HFF-Myc (cell line): ENCODE measurements around the gene OR2F1.
"Not testable (repeated sequence)": the region's sequence is repeated elsewhere in the genome, so short reads cannot be mapped to it uniquely, and the experiment has no call there.

Source experiments
- DNase-seq: peaks from one replicate; pipeline ENCODE4 v3.0.0-alpha.2; 2011; ENCODE audit warnings: low read depth; ENCODE audit errors: extremely low read depth
- H3K4me3 ChIP-seq: replicated peaks from 2 replicates; pipeline ENCODE4 v1.5.1; 2011; ENCODE audit warnings: low read depth, mild to moderate bottlenecking, control low read depth, low read length
- CTCF ChIP-seq: IDR thresholded peaks from 2 replicates; pipeline ENCODE4 v1.5.1; 2012; ENCODE audit warnings: mild to moderate bottlenecking, low read depth, low read length, control low read depth; ENCODE audit errors: missing control alignments

The OR2F1 gene

DNA sequence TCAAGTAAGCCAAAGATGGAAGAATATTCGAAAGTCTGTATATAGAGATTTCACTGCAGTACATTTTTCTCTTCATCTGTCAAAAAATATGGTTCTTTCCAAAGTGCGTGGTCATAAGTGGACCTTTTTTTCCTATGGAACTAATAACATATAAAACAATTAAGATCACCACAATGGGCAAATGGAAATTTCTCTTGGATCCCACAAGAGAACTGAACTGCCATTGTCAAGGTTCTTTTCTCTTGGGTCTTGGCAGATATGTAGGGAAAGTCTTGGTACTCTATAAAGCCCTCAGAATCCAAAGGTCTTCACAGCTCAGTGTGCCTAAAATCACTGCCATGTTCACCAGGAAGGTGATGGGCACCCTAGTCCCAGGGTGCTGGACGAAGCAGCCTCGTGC is 45.4 kb downstream of the OR2F1 start, which contains the start of gene OR6B1:
TSS of gene OR6B1 (plus strand) at position 301 of the 400 bp plus-strand sequence. CDS start 3,677 bp downstream, outside the sequence.
- no peak for TF ChIP-seq CTCF
- no peak within 1 kb of the TSS for H3K4me3 ChIP-seq
- DNase-seq = no peak

DNA sequence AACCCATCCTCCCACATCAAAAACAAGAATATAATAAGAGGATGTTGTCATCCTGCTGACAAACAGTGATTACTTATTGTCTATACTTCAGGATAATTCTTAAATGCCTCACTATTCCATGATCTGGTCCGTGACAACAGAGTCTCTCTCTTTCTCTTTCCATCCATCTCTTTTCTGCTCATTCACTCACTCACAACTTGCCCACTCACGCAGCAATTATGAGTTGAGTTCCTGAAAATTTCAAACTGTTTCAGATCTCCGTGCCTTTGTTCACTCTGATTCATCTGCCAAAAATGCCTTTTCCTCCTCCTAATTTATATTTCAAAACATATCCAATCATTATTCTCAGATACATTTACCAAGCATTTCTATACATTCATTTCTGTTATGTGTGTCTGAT is 46.9 kb downstream of the OR2F1 start:
- DNase-seq = no peak
- H3K4me3 ChIP-seq = no peak overlapping the region
- no peak for TF ChIP-seq CTCF

DNA sequence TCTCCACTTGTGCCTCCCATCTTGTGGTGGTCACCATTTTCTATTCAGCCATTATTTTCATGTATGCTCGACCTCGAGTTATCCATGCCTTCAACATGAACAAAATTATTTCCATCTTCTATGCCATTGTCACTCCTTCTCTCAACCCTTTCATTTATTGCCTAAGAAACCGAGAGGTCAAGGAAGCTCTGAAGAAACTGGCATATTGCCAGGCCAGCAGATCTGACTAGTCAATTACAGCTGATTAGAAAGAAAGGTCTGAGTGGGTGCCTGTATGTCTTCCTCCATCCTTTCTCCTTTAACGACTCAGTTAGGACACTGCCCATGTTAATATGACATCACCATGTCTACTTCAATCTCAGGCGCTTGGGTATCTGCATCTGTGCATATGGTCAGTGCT is 50.1 kb downstream of the OR2F1 start:
- no peak for DNase-seq
- no peak for TF ChIP-seq CTCF
- H3K4me3 ChIP-seq = no peak overlapping the region

GRCh38 chr7:144006029-144006691 is 51.5 kb downstream of the OR2F1 start:
- no peak overlapping the region for H3K4me3 ChIP-seq
- DNase-seq = no peak
- TF ChIP-seq CTCF = no peak

DNA sequence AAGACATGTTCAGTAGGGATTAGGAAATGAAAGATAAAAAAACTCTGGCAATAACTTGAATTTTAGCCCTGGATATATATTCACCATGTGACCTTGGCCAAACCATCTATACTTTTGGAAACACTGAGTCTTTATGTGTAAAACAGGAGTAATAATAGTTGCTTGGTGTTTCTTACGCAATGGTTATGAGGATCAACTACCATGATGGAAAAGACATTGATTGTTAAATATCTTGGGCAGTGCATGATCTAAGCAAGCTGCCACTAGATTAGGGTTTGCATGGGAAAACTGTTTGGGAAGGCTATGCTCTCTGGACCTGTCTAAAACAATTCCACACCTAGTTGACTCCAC is 52.0 kb downstream of the OR2F1 start:
- no peak for TF ChIP-seq CTCF
- H3K4me3 ChIP-seq = no peak overlapping the region
- DNase-seq = no peak

DNA sequence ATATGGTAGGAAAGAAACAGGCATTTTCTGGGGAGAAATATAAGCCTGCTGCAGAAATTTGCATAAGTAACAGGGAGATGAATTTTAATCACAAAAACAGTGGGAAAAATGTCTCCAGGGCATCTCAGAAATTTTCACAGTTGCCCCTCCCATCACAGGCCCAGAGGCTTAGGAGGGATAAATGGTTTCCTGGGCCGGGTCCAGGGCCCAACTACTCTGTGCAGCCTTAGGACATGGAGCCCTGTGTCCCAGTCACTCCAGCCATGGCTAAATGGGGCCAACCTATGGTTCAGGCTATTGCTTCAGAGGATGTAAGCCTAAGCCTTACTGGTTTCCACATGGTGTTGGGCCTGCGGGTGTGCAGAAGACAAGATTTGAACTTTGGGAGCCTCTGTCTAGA is 54.7 kb downstream of the OR2F1 start:
- no peak for DNase-seq
- TF ChIP-seq CTCF = no peak
- no peak overlapping the region for H3K4me3 ChIP-seq

DNA sequence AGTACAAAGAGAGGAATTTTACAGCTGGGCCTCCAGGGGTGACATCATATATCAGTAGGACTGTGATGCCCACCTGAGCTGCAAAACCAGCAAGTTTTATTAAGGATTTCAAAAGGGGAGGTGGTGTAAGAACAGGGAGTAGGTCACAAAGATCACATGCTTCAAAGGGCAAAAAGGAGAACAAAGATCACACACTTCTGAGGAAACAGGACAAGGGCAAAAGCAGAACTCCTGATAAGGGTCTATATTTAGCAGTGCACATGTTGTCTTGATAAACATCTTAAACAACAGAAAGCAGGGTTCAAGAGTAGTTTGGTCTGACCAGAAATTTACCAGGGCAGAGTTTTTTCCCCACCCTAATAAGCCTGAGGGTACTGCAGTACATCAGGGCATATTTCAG is 55.4 kb downstream of the OR2F1 start:
- not testable (repeated sequence) for H3K4me3 ChIP-seq

DNA sequence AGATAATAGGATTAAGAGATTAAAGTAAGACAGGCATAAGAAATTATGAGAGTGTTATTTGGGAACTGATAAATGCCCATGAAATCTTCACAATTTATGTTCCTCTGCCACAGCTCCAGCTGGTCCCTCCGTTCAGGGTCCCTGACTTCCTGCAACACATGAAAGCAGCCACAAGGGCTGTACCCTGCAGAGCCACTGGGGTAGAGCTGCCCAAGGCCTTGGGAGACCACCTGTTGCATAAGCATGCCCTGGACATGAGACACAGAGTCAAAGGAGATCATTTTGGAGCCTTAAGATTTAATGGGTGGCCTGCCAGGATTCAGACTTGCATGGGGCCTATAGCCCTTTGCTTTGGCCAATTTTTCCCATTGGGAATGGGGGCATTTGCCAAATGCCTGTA is 56.2 kb downstream of the OR2F1 start:
- DNase-seq, H3K4me3 ChIP-seq: not testable (repeated sequence)

More for the DNA sequence above, 55.4 kb downstream of the OR2F1 start:
- not testable (repeated sequence) for DNase-seq
